Left renal pelvis (tissue), 4 donors: ENCODE results near the gene CD59. TPM values are rescaled to one million over a fixed set of nuclear protein-coding genes. Genes with fewer than 3 reads are reported as not detected.
"Not testable (repeated sequence)": the region's sequence is repeated elsewhere in the genome, so short reads cannot be mapped to it uniquely, and the experiment has no call there.

ENCODE experiments used
- DNase-seq, 4 donors: peaks; one replicate each; pipeline ENCODE4 v3.0.0-alpha.2; 2013; ENCODE audit warnings: low read depth in 4 of 4, low spot score in 3 of 4
- polyA plus RNA-seq, 4 donors: library from polyadenylated mRNA; unstranded; fragments of 120-200 nt; gene quantifications; one replicate each; pipeline ENCODE4 v1.2.1, GENCODE V29; 2013; ENCODE audit not compliant: insufficient read length in 4 of 4

CD59 gene
- polyA plus RNA-seq, 4 donors = 219 to 324 (median 279) TPM

DNA sequence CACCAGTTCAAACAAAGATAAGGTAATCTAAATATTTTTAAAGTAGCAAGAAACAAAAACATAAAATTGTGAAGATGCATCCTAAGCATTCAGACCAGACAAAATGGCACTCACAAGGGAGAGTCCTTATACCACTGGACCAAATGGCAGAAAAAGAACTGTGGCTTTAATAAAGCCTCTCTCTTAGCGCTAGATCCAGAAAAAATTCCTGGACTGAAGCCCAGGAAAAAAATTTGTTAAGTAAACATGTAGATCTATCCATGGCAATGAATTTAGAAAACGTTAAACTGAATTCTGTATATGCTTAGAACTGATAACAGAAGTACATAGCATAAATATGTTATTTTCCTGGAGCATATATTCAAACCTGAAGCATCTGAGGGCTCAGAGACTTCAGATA lies 11.8 kb upstream of the CD59 start:
- DNase-seq = no peak

DNA sequence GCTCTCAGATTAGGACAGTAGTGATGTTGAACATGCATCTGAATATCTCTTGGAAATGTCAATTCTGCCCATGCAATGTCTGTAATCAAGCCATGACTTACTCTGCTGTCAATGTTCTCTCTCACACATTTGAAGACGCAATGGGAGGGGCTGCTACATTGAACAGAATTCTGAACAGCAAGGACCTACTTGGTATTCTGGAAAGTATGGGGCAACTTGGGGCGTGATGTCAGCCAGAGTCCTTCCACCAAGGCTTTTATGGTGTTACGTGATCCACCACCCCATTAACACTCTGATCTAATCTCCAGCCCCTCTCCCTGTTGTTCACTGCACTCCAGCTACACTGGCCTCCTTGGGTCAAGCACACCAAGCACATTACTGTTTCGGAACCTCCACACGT lies 7.1 kb upstream of the CD59 start:
- no peak for DNase-seq

DNA sequence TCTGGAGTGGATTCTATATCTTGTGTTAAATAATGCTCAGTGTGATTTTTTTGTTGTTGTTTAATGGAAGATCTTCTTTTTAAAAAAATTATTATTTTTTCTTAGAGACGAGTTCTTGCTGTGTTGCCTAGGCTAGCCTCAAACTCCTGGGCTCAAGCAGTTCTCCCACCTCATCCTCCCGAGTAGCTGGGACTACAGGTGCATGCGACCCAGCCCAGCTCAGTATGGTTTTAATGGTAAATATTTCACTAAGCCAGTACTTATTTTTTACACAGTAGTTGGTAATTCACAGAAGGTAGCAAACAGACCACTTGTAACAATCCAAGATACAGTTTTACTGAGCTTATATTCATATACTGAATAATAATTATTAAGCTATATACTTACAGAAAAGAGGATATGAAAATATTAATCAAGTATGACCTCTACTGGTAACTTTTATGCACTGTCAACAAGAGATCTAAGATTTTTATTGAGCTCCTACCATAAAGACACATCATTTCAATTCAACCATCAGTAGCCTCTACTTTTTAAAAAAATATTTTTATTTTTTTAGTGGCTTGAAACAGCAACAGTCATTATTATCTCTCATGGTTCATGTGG lies 6.1 kb upstream of the CD59 start:
- no peak for DNase-seq

DNA sequence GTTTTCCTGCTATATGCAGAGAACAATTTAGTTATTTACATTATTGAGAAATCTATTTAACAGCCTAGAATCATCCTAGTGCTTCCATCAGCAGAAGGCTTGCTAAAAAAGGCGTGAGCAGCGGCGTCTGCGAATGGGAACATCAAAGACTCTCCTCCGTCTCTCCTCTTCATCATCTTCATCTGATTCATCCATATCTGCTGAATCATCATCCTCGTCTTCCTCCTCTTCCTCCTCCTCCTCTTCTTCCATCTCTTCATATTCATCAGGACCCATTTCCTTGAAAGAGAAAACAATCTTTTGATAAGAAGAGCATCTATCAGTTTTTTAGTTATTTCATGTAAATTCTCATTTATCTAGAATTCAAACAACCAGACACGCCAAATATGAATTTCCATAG lies 5.6 kb upstream of the CD59 start:
- DNase-seq = no peak

DNA sequence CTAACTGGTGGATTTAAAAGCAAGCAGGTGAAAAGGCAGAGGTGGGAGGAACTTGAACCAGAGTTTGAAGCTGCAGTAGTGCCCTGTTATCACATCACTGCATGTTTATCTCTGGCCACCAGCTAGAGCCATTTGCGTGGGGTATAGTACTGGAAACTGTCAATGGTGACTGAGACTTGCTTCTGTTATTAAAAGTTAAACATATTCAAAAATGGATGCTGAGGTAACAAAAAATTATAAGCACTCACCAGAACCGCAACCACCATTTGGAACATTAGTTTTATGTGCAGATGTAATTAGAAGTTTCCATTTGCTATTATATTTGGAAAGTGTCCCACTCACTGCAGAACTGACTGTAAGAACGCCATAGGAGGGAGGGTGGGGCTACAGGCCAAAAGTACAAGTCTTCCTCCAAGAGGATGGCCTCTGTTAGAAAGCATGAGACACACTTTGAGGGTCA lies 1.2 kb upstream of the CD59 start:
- DNase-seq = no peak

DNA sequence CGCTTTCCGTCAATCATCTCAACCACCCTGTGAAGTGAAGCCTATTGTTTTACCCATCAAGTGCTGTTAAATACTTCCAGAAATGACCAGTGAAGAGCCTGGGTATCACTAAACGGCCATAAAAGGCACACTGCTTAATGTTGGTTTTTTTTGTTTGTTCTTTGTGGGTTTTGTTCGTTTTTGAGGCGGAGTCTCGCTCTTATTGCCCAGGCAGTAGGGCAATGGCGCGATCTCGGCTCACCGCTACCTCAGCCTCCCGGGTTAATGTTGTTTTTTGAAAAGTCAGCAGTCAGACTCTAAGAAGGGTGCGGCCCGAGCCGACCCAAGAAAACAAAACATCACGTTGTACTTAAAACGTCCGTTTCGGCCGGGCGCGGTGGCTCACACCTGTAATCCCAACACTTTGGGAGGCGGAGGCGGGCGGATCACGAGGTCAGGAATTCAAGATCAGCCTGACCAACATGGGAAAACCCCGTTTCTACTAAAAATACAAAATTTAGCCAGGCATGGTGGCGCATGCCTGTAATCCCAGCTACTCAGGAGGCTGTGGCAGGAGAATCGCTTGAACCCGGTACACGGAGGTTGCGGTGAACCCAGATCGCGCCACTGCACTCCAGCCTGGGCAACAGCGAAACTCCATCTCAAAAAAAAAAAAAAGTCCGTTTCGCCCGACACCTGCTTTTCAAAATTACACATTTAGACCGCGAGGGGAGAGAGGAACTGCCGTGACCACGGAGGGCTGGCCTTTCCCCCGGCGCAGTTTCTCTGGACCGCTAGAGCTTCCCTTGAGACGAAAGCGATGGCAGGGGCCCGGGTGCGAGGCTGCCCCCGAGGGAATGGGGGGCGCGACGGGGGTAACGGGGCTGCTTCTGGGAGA lies 714 bp downstream of the CD59 start:
- no peak for DNase-seq

DNA sequence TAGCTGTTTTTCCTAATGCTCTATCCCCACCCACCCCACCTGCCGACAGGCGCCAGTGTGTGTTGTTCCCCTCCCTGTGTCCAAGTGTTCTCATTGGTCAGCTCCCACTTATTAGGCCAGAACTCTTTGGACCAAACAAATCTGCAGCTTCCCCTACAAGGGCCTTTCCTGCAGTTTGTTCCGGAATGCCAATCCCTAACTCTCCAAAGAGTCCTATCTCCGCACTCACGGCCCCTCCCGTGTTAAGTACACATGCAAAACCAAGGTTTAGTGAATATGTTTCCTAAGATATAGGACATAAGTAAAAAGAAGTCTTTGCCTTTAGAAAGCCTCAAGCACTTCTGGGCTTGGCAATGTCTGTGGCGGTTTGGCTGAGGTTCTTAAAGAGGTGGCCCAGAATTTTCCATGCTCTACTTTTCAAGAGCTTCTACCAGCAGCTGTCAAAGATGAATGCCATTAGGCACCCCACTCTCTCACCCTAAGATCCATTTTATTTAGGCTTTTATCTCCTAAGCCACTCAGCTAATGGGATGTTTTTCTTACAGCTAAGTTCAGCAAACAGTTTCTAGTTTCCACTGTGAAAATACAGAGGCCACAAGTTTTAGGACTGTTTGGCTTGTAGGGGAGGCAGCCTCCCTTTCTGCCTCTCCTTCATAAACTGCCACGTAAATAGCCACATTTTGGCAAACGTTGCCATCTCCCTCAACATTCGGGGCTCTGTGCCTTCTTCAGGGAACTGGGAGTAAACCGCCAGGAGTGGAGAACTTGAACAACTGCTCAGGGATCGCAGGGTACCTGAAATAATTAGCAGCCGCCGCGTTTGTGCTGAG lies 1.6 kb downstream of the CD59 start:
- no peak for DNase-seq

DNA sequence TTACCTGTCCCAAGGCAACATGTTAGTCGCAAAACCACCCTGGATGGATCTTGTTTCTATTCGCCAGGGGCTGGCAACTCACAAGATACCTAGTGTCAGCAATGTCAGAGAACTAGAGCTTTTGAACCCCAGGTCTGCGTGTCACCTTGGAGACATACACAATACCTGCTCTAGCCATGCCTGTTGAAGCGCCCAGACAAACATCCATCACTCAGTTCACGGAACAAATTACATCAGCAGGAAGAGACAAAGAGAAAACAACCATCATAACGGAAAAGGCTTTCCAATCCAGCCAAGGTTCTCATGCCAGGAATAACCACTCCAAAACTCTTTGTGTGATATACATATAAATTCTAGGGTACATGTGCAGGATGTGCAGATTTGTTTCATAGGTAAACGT lies 2.2 kb downstream of the CD59 start:
- no peak for DNase-seq

DNA sequence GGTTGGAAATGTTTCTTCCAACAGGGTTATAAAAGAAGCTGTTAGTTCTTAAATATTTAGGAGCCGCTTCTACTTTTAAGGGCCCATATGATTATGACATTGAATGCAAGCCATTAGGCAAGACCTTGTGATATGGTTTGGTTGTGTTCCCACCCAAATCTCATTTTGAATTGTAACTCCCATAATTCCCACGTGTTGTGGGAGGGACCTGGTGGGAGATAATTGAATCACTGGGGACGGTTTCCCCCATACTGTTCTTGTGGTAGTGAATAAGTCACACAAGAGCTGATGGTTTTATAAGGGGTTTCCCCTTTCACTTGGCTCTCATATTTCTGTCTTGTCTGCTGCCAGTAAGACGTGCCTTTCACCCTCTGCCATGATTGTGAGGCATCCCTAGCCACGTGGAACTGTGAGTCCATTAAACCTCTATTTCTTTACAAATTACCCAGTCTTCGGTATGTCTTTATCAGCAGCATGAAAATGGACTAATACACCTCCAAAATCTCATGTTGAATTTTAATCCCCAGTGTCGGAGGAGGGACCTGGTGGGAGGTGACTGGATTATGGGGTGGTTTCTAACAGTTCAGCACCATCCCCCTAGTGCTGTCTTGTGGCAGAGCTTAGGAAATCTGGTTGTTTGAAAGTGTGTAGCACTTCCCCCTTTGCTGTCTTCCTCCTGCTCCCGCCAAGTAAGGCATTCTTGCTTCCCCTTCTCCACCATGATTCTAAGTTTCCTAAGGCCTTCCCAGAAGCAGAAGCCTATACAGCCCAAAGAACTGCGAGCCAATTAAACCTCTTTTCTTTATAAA lies 4.3 kb downstream of the CD59 start:
- no peak for DNase-seq

DNA sequence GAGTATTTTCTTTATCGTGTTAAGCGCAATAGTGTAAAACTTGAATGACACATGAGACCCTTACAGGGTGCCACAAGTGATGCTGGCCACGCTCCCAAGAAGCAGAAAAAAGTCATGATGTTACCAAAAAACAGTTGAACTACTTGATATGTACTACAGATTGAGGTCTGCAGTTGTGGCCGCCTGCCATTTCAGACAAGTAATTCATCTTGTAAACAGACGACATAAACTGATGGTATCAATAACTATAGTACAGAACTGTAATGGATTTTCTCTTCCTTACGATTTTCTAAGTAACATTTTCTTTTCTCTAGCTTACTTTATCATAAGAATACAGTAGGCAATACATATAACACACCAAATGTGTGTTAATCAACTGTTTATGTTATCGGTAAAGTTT lies 5.5 kb downstream of the CD59 start:
- no peak for DNase-seq

DNA sequence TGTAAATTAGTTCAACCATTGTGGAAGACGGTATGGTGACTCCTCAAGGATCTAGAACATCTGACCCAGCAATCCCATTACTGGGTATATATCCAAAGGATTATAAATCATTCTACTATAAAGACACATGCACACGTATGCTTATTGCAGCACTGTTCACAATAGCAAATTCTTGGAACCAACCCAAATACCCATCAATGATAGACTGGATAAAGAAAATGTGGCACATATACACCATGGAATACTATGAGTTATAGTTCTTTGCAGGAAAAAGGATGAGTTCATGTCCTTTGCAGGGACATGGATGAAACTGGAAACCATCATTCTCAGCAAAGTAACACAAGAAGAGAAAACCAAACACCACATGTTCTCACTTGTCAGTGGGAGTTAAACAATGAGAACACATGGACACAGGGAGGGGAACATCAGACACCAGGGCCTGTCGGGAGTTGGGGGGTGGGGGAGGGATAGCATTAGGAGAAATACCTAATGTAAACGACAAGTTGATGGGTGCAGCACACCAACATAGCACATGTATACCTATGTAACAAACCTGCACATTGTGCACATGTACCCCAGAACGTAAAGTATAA lies 7.1 kb downstream of the CD59 start:
- not testable (repeated sequence) for DNase-seq

DNA sequence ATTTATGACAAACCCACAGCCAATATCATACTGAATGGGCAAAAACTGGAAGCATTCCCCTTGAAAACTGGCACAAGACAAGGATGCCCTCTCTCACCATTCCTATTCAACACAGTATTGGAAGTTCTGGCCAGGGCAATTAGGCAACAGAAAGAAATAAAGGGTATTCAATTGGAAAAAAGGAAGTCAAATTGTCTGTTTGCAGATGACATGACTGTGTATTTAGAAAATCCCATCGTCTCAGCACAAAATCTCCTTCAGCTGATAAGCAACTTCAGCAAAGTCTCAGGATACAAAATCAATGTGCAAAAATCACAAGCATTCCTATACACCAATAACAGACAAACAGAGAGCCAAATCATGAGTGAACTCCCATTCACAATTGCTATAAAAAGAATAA lies 8.7 kb downstream of the CD59 start:
- not testable (repeated sequence) for DNase-seq

DNA sequence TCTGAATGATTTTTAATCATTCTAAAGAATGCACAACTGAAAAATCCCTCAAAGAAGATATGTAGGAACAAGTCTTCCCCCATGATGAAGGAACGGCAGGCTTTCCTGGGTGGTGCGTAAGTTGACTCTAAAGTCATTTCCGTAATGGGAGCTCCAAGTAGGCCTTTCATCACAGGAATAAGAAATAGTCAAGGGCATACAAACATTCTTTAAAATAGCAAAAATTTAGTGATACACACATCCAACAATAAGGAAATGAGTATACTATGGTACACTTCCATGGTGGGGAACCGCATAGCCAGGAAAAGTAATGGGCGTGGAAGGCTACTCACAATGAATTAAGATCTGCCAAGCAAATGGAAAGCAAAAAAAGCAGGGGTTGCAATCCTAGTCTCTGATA lies 10.7 kb downstream of the CD59 start:
- no peak for DNase-seq

DNA sequence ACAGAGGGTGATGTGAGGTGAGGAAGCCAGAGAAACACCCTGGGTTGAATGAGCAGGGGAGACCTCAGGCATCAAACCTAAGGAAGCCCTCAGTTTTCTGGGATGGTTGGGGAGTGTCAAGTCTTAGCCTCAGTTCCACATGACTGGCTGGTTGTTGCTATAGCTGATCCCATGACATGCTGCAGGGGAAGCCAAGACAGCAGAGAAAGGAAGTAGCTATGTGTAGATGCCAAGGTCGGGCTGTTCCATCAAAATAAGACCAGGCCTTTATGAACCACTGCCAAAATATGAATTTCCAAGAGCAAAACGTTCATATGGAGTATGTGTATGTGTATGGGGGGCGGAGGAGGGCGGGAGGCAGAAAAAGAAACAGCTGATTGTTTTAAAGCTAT lies 11.6 kb downstream of the CD59 start:
- no peak for DNase-seq

DNA sequence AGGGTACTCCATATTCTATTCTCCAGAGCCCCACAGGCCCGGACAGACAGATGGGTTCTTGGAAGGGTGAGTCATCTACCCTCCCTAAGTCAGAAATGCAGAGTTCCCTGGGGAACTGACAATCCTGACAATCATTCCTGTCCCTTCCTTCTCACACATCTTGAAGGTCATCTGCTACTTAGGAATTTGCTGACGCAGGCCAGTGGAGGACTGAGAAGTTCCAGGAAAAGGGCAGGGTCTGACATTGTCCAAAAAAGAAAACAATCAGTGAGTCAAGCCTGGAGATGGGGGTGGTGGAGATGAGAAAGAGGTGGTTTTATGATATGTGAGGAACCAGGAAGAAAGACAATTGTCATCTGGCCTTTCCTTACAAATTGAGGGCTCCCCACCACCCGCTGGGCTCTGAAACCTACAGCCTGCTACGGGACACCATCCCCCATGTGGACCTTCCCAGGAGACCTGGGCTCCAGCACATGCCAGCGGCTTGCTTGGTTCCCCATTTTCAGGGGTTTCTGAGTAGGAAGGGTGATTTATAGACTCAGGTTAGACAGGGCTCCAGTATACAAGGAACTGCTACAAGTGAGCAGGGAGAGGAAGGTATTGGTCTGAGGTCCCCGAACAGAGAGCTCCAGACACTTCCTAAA lies 12.9 kb downstream of the CD59 start:
- DNase-seq = no peak

DNA sequence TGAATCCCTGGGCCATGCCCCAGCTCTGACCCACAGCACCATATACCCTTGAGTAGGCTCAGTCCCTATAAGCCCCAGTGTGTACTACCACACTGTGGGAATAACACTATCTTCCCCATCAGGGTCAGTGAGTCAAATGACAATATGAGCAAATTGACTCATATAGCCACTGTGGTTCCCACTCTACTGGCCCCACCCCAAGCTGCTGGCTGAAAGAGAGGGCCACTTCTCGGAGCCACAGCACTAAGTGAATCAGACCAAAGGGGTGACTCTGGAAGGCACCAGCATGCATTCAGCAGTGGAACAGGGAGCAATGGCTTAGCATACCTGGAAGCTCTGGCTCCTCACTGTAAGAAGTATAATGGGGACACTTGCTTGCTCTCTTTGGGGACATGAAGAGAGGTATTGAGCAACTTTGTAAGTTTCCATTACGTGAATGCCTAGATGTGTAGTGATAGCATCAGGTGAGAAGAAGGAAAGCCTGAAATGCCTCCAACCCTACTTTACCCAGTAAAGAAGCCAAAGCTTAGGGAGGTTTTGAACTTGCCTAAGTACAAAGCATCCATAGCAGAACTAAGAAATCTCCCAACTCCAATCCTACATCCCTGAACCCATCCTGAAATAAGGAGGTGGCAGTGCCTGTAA lies 13.5 kb downstream of the CD59 start:
- DNase-seq = no peak

DNA sequence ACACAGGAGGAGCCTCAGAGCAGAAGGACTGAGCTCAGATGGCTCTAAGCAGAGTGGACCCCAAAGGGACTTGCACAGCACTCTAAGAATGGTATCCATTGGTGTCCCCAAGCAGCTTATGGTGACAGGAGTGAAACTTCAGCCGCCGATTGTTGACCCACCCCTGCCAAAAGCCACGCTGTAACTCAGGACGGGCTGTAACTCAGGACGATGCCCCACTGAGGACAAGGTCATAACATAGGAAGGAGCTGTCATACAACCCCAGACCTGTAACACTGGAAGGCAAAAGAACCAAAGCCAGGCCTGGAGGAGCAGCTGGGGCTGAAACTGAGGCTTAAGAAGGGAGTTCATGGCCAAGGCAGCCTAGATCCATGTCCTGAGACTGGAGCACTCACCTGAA lies 14.2 kb downstream of the CD59 start:
- no peak for DNase-seq

DNA sequence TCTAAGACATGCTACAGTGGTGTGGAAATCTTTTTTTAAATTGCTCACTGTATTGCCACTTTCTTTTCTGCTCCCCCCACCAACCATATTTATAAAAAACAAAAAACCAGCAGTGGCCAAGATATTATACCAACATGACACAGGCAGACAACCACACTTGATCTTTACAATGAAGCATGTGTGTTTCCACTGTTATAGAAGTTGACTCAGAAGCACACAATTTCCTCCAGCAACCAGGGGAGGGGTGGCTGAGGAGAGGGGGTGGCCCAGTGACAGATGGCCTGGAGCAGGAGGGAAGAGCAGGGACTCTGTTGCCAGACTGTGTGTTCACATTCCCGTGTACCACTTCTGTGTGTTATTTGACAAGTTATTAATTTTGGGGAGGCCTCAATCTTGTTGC lies 14.8 kb downstream of the CD59 start:
- no peak for DNase-seq

DNA sequence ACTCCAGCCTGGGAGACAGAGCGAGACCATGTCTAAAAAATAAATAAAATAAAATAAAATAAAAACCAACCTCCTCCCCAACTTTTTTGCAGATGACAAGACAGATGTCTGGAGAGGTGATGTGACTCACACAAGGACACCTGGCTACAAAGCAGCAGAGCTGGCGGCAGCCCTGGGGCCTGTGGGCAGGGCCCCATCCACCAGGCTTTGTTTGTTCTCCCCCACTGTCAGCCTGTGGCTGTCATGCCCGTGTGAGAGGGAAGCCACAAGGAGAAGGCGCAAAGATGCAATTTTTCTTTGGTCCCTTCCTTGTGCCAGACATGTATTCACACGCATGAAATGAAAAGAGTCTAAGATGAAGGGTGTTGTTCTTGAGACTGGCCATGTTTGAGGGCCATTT lies 16.6 kb downstream of the CD59 start:
- DNase-seq = no peak
